ENCODE results near the gene TTC24. TPM values are rescaled to one million over a fixed set of nuclear protein-coding genes. Genes with fewer than 3 reads are reported as not detected.

Gene TTC24
- total RNA-seq, 2 experiments from 2014 or later = 0.38 TPM; not detected in 1

DNA sequence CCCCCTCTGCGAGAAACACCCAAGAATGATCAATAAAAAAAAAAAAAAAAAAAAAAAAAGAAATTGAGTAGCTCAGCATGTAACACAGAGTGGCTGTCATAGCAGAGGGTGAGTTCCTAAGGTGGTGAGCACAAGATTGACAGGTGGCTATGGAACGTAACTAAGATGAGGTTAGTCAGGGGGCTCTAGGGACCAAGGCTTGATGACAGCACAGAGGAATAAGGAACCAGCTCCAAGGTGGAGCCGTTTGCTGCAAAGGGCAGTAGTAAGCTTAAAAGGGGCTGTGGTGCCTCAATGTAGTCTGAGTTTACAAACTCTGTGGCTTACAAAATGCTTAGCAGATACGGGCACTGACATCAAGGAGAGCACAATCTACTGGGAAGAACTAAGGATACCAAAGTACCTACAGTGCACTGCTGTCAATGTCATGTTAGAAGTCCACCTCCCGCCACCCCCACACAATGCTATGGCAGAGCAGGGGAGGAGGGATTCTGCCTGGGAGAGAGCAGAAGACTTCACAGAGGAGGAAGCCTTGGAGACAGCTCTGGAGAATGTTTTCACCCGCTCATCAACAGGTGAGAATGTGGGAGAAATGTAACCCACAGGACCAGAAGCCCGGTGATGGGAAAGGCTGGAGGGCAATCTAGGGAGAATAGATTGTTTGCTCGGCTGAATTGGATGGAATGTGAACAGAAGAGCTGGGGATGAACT, 20.3 kb upstream of the TTC24 start:
- no peak overlapping the region for H3K27ac Mint-ChIP-seq
- POLR2A ChIA-PET = interaction anchor here (1.3 kb wide), 1 partner anchor 12 kb away, joined by 3 read pairs; no protein-coding TSS in a partner anchor
- CTCF ChIA-PET = no interaction called here
- H3K4me3 Mint-ChIP-seq = no peak overlapping the region
- DNase-seq = no peak
- H3K27me3 Mint-ChIP-seq = no peaks in the 10 kb centered on the region
- H3K9me3 Mint-ChIP-seq = no peaks in the 10 kb centered on the region
- peaks cover 29% of the 10 kb centered on the region for H3K36me3 Mint-ChIP-seq (ENCODE audit: low read depth)
- no peaks in the 10 kb centered on the region for H3K4me1 Mint-ChIP-seq

DNA sequence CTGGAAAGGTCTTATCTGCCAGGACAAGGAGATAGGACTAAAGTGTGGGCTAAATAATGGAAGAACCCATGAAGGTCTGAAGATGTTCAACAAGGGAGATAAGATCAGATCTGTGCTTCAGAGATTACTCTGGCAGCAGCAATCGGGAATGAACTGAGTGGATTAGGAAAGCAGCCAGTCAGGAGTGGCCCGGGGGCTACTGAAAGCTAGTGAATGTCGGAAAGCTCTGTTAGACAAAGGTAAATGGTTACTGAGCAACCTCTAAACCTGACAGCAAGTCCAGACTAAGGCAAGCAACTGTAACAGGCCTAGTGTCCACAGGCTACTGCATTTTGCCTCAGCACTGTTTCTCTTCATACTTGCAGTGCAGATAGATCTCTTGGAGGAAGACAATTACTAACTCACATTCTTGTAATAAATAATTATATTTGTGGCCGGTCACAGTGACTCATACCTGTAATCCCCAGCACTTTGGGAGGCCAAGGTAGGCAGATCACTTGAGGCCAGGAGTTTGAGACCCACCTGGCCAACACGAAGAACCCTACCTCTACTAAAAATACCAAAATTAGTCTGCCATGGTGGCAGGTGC, 19.6 kb upstream of the TTC24 start:
- no peak overlapping the region for H3K27ac Mint-ChIP-seq
- no peak overlapping the region for H3K4me3 Mint-ChIP-seq
- H3K36me3 Mint-ChIP-seq (ENCODE audit: low read depth) = peaks cover 31% of the 10 kb centered on the region

GRCh38 chr1:156560585-156561163, 18.8 kb upstream of the TTC24 start:
- Mint-ChIP-seq H3K9me3 (no peaks in the 10 kb centered on the region), H3K4me3 (no peak overlapping the region), H3K27me3 (no peaks in the 10 kb centered on the region), H3K27ac (no peak overlapping the region), H3K4me1 (no peaks in the 10 kb centered on the region), H3K36me3 (ENCODE audit: low read depth) (peaks cover 28% of the 10 kb centered on the region)
- POLR2A ChIA-PET = interaction anchor here (0.6 kb wide), 1 partner anchor 22 kb away, joined by 3 read pairs; no protein-coding TSS in a partner anchor
- no peak for DNase-seq
- CTCF ChIA-PET = no interaction called here

More for the DNA sequence above, 19.6 kb upstream of the TTC24 start:
- DNase-seq = no peak
- POLR2A ChIA-PET = interaction anchor here (1.3 kb wide), 1 partner anchor 12 kb away, joined by 3 read pairs; no protein-coding TSS in a partner anchor
- Mint-ChIP-seq H3K27me3 (no peaks in the 10 kb centered on the region), H3K4me1 (no peaks in the 10 kb centered on the region), H3K9me3 (no peaks in the 10 kb centered on the region)
- CTCF ChIA-PET = no interaction called here

GRCh38 chr1:156565519-156565918, 14.0 kb upstream of the TTC24 start:
- DNase-seq = no peak
- ChIA-PET CTCF (no interaction called here), POLR2A (no interaction called here)
- no peak overlapping the region for H3K4me3 Mint-ChIP-seq
- H3K36me3 Mint-ChIP-seq (ENCODE audit: low read depth) = peaks cover 32% of the 10 kb centered on the region
- no peaks in the 10 kb centered on the region for H3K9me3 Mint-ChIP-seq
- H3K27me3 Mint-ChIP-seq = no peaks in the 10 kb centered on the region
- H3K27ac Mint-ChIP-seq = no peak overlapping the region
- H3K4me1 Mint-ChIP-seq = peaks cover under 1% of the 10 kb centered on the region

DNA sequence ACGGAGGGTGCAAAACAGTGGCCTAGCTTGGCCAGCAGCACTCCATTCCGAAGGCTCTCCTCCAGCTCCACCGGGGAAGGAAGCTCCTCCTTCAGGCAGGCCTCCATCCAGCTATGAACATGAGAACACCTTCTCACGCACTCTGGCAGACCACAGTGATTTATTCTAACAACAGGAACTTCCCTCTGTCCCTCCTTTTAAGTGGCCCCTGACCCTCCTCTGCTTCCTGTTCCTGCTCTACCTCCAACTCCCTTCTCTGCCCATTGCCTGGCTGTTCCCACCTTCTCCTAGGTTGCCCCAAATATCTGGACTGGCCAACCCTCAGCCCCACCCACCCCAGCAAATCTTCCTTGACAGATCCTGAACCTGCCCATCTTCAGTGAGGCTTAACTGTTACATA, 13.1 kb upstream of the TTC24 start:
- POLR2A ChIA-PET = no interaction called here
- CTCF ChIA-PET = interaction anchor here (0.9 to 1.2 kb wide), 3 partner anchors 86 to 181 kb away, joined by 3 to 4 read pairs (median 3); no protein-coding TSS in a partner anchor
- no peaks in the 10 kb centered on the region for H3K27me3 Mint-ChIP-seq
- H3K4me3 Mint-ChIP-seq = no peak overlapping the region
- no peak overlapping the region for H3K27ac Mint-ChIP-seq
- no peaks in the 10 kb centered on the region for H3K9me3 Mint-ChIP-seq
- H3K36me3 Mint-ChIP-seq (ENCODE audit: low read depth) = peaks cover 32% of the 10 kb centered on the region
- peaks cover 9% of the 10 kb centered on the region for H3K4me1 Mint-ChIP-seq
- no peak for DNase-seq

DNA sequence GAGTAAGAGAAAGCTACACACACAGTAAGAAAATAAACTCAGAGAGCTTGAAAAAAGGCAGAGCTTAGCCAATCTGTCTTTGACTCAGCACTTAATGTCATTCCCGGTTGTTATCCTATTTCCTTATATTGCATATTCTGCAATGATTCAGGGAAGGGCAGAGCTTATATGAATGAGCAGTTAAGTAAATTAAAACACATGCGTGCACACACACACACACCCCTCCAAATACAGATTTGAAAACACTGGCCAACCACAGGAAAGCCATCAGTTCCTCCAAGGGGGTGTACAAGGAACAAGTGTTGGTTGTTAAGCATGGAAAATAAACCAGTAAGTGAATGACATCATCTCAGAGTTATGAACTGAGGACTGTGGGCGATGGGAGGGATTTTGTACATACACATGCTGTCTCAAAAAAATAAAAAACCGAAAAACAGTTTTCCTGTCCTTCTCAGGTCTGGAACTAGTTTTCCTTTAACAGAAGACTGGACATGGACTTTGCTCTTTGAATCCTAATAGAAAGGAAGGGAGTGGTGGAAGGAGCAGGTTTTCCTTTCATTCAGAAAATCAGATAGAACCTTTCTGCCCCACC, 8.2 kb upstream of the TTC24 start:
- peaks cover 23% of the 10 kb centered on the region for H3K27me3 Mint-ChIP-seq
- peaks cover 11% of the 10 kb centered on the region for H3K36me3 Mint-ChIP-seq (ENCODE audit: low read depth)
- no peaks in the 10 kb centered on the region for H3K9me3 Mint-ChIP-seq
- POLR2A ChIA-PET = interaction anchor here (0.8 to 2.8 kb wide), 11 partner anchors 9 to 114 kb away, joined by 3 to 13 read pairs (median 4); partner anchors contain the start of gene MEF2D
- H3K4me3 Mint-ChIP-seq = peak overlapping the region; percentile 98
- no peak for DNase-seq
- peaks cover 26% of the 10 kb centered on the region for H3K4me1 Mint-ChIP-seq
- CTCF ChIA-PET = interaction anchor here (0.8 to 4.3 kb wide), 6 partner anchors 15 to 186 kb away, joined by 3 to 22 read pairs (median 4); no protein-coding TSS in a partner anchor
- no peak overlapping the region for H3K27ac Mint-ChIP-seq

DNA sequence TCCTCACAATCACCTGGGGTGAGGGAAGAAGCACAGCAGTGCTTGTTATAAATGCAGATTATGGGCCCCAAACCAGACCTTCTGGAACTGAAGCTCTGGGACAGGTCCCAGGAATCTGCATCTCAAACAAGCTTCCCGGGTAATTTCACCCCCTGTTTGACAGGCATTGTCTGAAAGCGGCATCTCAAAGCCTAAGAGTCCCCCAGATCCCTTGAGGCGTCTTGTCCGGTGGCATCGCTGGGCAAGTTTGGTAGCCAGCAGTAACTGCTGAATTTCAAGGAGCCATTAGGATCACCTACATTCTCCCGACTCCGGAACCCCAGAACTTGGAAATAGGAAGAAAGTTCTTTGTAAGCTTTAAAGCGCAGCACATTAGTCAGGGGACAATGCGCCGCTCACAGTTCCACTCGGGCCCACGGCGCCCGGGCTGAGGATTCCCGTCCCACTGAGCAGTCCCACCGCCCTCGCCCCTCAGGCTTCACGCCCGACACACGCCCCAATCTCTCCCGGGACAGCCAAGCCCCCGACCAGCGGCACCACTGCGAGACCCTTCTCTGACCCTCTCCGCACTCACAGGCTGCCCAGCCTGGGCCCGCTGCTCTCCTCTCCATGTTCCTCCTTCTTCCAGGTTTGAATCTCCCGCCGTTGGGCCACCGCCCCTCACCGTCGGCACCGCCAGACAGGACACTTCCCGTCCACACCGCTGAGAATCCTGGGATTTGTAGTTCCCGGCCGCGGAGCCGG, 7.4 kb upstream of the TTC24 start, which contains the start of gene IQGAP3:
Gene IQGAP3 (minus strand): TSS at position 647 of the 744 bp plus-strand sequence. CDS start 36 bp downstream, at position 611.
- Mint-ChIP-seq H3K27me3 (peaks cover 25% of the 10 kb centered on the region), H3K4me1 (peaks cover 26% of the 10 kb centered on the region), H3K4me3 (peak within 1 kb of the TSS; percentile 98), H3K27ac (peak within 1 kb of the TSS; percentile 51), H3K36me3 (ENCODE audit: low read depth) (peaks cover 11% of the 10 kb centered on the region), H3K9me3 (no peaks in the 10 kb centered on the region)
- peak; percentile 84 for DNase-seq
- ChIA-PET POLR2A (interaction anchor here (0.8 to 2.8 kb wide), 7 partner anchors 9 to 115 kb away, joined by 3 to 13 read pairs (median 5); partner anchors contain the start of gene MEF2D), CTCF (interaction anchor here (0.8 to 4.3 kb wide), 4 partner anchors 8 to 186 kb away, joined by 3 to 22 read pairs (median 4); no protein-coding TSS in a partner anchor)

DNA sequence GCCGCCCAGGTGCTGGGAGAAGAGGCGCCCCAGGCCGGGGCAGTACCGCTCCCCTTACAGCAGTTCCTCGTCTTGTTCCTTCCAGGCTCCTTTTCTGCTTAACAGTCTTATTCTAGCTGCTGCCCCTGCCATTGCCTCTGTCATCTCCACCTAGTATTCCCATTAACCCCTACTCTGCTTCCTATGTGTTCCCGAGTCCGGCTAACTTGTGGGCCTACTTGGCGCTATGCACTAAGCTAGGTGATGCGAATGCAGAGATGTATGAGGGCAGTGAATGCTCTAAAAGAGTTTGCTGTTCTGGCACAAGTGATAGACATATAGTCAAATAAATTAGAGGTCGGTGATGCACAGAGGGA, 6.9 kb upstream of the TTC24 start:
- peak overlapping the region; percentile 51 for H3K27ac Mint-ChIP-seq
- CTCF ChIA-PET = interaction anchor here (1.1 to 4.3 kb wide), 3 partner anchors 8 to 187 kb away, joined by 3 to 22 read pairs (median 5); no protein-coding TSS in a partner anchor

GRCh38 chr1:156574039-156574633, 5.4 kb upstream of the TTC24 start:
- H3K36me3 Mint-ChIP-seq (ENCODE audit: low read depth) = peaks cover 9% of the 10 kb centered on the region
- CTCF ChIA-PET = interaction anchor here (1.0 to 4.3 kb wide), 2 partner anchors 53 to 93 kb away, joined by 3 to 22 read pairs; no protein-coding TSS in a partner anchor
- no peak overlapping the region for H3K27ac Mint-ChIP-seq
- H3K4me1 Mint-ChIP-seq = peaks cover 26% of the 10 kb centered on the region
- peaks cover 25% of the 10 kb centered on the region for H3K27me3 Mint-ChIP-seq
- no peaks in the 10 kb centered on the region for H3K9me3 Mint-ChIP-seq
- no peak overlapping the region for H3K4me3 Mint-ChIP-seq
- no peak for DNase-seq
- POLR2A ChIA-PET = no interaction called here

More for the DNA sequence above, 6.9 kb upstream of the TTC24 start:
- Mint-ChIP-seq H3K36me3 (ENCODE audit: low read depth) (peaks cover 11% of the 10 kb centered on the region), H3K4me1 (peaks cover 26% of the 10 kb centered on the region), H3K4me3 (peak overlapping the region; percentile 98), H3K9me3 (no peaks in the 10 kb centered on the region), H3K27me3 (peaks cover 25% of the 10 kb centered on the region)
- POLR2A ChIA-PET = interaction anchor here (1.9 to 2.8 kb wide), 2 partner anchors 72 to 115 kb away, joined by 4 to 13 read pairs; partner anchors contain the start of gene MEF2D
- DNase-seq = no peak

- POLR2A ChIA-PET = interaction anchor here (0.9 kb wide), 1 partner anchor 23 kb away, joined by 3 read pairs; no protein-coding TSS in a partner anchor
- CTCF ChIA-PET = interaction anchor here (0.9 kb wide), 1 partner anchor 14 kb away, joined by 3 read pairs; the partner anchor contains the start of gene NAXE
- H3K9me3 Mint-ChIP-seq = no peaks in the 10 kb centered on the region
- peaks cover 6% of the 10 kb centered on the region for H3K4me1 Mint-ChIP-seq
- no peak for DNase-seq
- no peak overlapping the region for H3K4me3 Mint-ChIP-seq
- no peak overlapping the region for H3K27ac Mint-ChIP-seq
- peaks cover 24% of the 10 kb centered on the region for H3K27me3 Mint-ChIP-seq
- no peaks in the 10 kb centered on the region for H3K36me3 Mint-ChIP-seq (ENCODE audit: low read depth)
Observed at GRCh38 chr1:156577550-156577949, 2.0 kb upstream of the TTC24 start.

DNA sequence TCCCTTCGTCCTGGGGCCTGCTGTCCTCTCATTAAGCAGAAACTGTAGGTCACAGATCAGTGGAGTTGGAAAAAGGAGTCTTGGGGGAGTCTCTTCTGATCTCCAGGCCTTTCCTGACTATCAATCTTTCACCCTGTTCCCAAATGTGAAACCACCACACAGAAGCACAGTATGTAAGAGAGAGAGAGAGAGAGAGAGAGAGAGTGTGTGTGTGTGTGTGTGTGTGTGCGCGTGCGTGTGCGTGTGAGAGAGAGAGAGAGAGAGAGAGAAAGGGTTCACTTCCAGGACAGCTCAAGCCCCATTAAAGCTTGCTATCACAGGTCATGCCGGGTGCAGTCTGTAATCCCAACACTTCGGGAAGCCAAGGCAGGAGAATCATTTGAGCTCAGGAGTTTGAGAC, 1.5 kb upstream of the TTC24 start:
- ChIA-PET CTCF (no interaction called here), POLR2A (interaction anchor here (0.9 kb wide), 1 partner anchor 23 kb away, joined by 3 read pairs; no protein-coding TSS in a partner anchor)
- no peak for DNase-seq
- no peaks in the 10 kb centered on the region for H3K9me3 Mint-ChIP-seq
- no peak overlapping the region for H3K4me3 Mint-ChIP-seq
- no peak overlapping the region for H3K27ac Mint-ChIP-seq
- peaks cover under 1% of the 10 kb centered on the region for H3K4me1 Mint-ChIP-seq
- peaks cover 20% of the 10 kb centered on the region for H3K27me3 Mint-ChIP-seq
- no peaks in the 10 kb centered on the region for H3K36me3 Mint-ChIP-seq (ENCODE audit: low read depth)
